ENCODE data around the gene IL36RN. TPM values are rescaled to one million over a fixed set of nuclear protein-coding genes. Genes with fewer than 3 reads are reported as not detected.

Gene IL36RN
- total RNA-seq, 6 experiments from 2014 or later = not detected

DNA sequence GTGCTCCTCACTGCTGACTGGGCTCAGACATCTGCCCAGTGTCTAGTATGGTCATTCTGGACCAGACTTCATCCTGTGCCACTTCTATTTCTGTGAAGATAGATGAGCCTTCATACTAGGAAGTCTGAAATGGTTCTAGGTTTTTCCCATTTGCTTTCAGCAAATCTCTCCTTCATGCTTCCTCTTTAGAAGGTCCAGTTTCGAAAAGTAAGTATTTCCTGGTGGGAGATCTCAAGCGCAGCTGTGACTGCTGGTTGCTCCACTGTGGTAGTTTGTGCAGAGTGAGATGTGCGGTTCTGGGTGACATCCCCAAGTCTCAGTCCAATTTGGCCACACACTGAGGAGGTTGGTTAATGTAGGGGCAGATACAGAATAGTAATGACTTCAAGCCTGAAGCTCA is 20.7 kb upstream of the IL36RN start:
- H3K9me3 ChIP-seq = no peaks in the 10 kb centered on the region
- peaks cover 0 to 17% (median 6%) of the 10 kb centered on the region in 4 donors for H3K4me1 ChIP-seq
- WGBS (ENCODE audit: insufficient coverage, low coverage, low lambda C conversion rate, missing lambda C conversion rate) = 76% methylated on average over 3 of the region's 3 CpGs
- no peak for TF ChIP-seq CTCF (IDR thresholded peaks at IDR 0.05)
- no peak for TF ChIP-seq POLR2A (IDR thresholded peaks at IDR 0.05)
- ATAC-seq = peak in 1 of 4 donors; percentile 9
- H3K27me3 ChIP-seq = no peaks in the 10 kb centered on the region
- no peak overlapping the region for H3K27ac ChIP-seq
- no peak for DNase-seq
- intact Hi-C loops (cut with DNase I) = no loop called here
- no peaks in the 10 kb centered on the region for H3K36me3 ChIP-seq
- no peak overlapping the region for H3K4me3 ChIP-seq

GRCh38 chr2:113039158-113039557 is 19.8 kb upstream of the IL36RN start:
- peaks cover 0 to 17% (median 6%) of the 10 kb centered on the region in 4 donors for H3K4me1 ChIP-seq
- H3K4me3 ChIP-seq = no peak overlapping the region
- DNase-seq (peak in 1 of 3 donors; percentile 41), ATAC-seq (peak; percentile 82 to 95 (median 88))
- no peaks in the 10 kb centered on the region for H3K27me3 ChIP-seq
- H3K27ac ChIP-seq = no peak overlapping the region
- no peaks in the 10 kb centered on the region for H3K9me3 ChIP-seq
- WGBS (ENCODE audit: insufficient coverage, low coverage, low lambda C conversion rate, missing lambda C conversion rate) = 23% methylated on average over 1 of the region's 2 CpGs
- TF ChIP-seq POLR2A (IDR thresholded peaks at IDR 0.05) = no peak
- intact Hi-C loops (cut with DNase I) = no loop called here
- H3K36me3 ChIP-seq = no peaks in the 10 kb centered on the region

- Histone ChIP-seq H3K4me1 (peaks cover 0 to 17% (median 6%) of the 10 kb centered on the region in 4 donors), H3K27ac (no peak overlapping the region), H3K27me3 (no peaks in the 10 kb centered on the region), H3K4me3 (no peak overlapping the region), H3K9me3 (no peaks in the 10 kb centered on the region), H3K36me3 (no peaks in the 10 kb centered on the region)
- WGBS (ENCODE audit: insufficient coverage, low coverage, low lambda C conversion rate, missing lambda C conversion rate) = 16% methylated on average over 5 of the region's 5 CpGs
- DNase-seq (no peak), ATAC-seq (peak; percentile 32 to 51 (median 43))
- intact Hi-C loops (cut with DNase I) = no loop called here
- TF ChIP-seq POLR2A (IDR thresholded peaks at IDR 0.05) = no peak
- no peak for TF ChIP-seq CTCF (IDR thresholded peaks at IDR 0.05)
These were observed 19.3 kb upstream of the IL36RN start for GRCh38 chr2:113039719-113040118.

DNA sequence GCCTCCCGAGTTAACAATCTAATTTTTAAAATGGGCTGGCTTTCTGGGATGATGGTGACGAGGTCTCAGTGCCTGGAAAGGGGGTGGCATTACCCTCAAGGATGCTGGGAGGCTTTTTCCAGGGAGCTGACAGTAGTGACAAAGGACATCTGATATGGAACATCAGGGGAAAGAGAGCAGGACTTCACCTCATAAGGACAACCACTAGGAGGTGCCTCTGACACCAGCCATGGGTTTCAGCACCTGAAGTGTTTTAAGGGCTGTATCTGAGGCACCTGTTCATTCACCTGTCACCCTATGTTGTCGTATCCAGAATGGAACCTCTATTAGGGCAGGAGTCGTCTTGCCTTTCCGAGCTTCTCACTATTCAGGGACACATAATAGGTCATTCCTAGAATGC is 17.1 kb upstream of the IL36RN start:
- TF ChIP-seq CTCF (IDR thresholded peaks at IDR 0.05) = peak in 1 of 4 donors; percentile 6
- no peak for TF ChIP-seq POLR2A (IDR thresholded peaks at IDR 0.05)
- Histone ChIP-seq H3K9me3 (no peaks in the 10 kb centered on the region), H3K4me1 (peaks cover 0 to 17% (median 6%) of the 10 kb centered on the region in 4 donors), H3K27me3 (no peaks in the 10 kb centered on the region), H3K36me3 (no peaks in the 10 kb centered on the region), H3K4me3 (no peak overlapping the region), H3K27ac (no peak overlapping the region)
- 86% methylated on average over 5 of the region's 5 CpGs for WGBS (ENCODE audit: insufficient coverage, low coverage, low lambda C conversion rate, missing lambda C conversion rate)
- intact Hi-C loops (cut with DNase I) = no loop called here
- ATAC-seq (no peak), DNase-seq (no peak)

- no peak for ATAC-seq
- intact Hi-C loops (cut with DNase I) = no loop called here
- H3K27me3 ChIP-seq = no peaks in the 10 kb centered on the region
- no peaks in the 10 kb centered on the region for H3K9me3 ChIP-seq
- no peaks in the 10 kb centered on the region for H3K36me3 ChIP-seq
- H3K27ac ChIP-seq = no peak overlapping the region
- no peak overlapping the region for H3K4me3 ChIP-seq
- no peak for TF ChIP-seq CTCF (IDR thresholded peaks at IDR 0.05)
- no peak for TF ChIP-seq POLR2A (IDR thresholded peaks at IDR 0.05)
- no peak for DNase-seq
- H3K4me1 ChIP-seq = no peaks in the 10 kb centered on the region
- WGBS (ENCODE audit: insufficient coverage, low coverage, low lambda C conversion rate, missing lambda C conversion rate) = 71% methylated on average over 4 of the region's 5 CpGs
These were observed 12.5 kb upstream of the IL36RN start for GRCh38 chr2:113046465-113046864.

Measured in right lobe of liver (tissue), 6 donors.